GM21723 (cell line): Measurements from ENCODE around the gene STAC3.
A peak's percentile ranks its signal among the peaks of the same experiment; 100 is the strongest.
"Not testable (repeated sequence)": the region's sequence is repeated elsewhere in the genome, so short reads cannot be mapped to it uniquely, and the experiment has no call there.

Experiments used
- ATAC-seq: cut with Tn5 transposase; IDR thresholded peaks from one replicate; pipeline ENCODE4 v1.9.1; 2021; ENCODE audit warnings: mild to moderate bottlenecking, moderate library complexity; ENCODE audit not compliant: unreplicated experiment

STAC3 gene

DNA sequence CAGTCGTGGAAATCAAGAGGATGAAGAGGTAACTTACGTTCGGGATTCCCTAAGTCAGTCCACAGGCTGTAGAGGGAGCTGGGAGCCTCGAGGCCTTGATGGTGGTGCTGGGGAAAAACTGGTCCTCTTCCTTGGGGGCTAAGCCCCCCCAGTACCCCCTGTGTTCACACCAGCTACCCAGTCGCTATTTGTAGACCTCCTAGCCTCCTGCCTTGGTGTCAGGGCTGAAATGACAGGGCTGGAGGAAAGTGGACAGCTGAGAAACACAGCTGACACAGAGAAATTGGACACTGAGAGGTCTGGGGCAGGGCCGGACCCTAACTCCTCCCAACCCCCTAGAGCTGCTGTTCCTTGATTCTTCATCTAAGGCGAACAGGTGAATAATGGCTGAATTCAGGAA is at the start of gene STAC3:
TSS of gene STAC3 (minus strand) at position 232 of the 400 bp plus-strand sequence. CDS start 1,551 bp downstream, outside the sequence.
- ATAC-seq: no peak

- no peak for ATAC-seq
Measured at GRCh38 chr12:57299514-57300016, 48.6 kb upstream of the STAC3 start.

DNA sequence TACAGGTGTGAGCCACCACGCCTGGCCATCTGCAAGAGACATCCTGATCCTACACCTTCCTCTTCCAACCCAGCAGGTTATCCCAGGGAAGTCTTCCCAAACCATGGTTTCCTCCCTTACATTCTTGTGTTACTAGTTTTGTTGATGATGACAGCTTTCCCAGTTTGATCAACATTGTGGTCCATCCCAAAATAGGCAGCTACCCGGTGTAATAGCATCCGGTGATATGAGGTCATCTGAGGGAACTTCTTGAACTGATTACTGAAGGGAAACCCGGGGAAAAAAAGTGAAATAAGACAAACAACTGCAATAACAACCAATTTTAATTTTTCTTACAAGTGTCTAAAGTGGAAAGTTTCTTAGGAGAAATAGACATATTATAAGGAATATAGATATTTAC is 45.3 kb upstream of the STAC3 start:
- ATAC-seq: no peak

DNA sequence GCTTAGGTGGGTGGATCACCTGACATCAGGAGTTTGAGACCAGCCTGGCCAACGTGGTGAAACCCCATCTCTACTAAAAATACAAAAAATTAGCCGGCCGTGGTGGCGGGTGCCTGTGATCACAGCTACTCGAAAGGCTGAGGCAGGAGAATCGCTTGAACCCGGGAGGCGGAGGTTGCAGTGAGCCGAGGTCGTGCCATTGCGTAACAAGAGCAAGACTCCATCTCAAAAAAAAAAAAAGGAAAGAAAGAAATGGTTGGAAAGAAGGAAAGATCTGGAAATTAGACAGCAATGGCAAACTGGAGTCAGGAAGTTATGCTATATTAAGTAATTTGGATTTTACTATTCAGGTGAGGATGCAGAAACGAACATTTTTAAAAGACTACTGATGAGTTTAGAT is 31.1 kb upstream of the STAC3 start:
- not testable (repeated sequence) for ATAC-seq

- ATAC-seq: peak; percentile 96
Measured at GRCh38 chr12:57280211-57281062, 29.4 kb upstream of the STAC3 start.

DNA sequence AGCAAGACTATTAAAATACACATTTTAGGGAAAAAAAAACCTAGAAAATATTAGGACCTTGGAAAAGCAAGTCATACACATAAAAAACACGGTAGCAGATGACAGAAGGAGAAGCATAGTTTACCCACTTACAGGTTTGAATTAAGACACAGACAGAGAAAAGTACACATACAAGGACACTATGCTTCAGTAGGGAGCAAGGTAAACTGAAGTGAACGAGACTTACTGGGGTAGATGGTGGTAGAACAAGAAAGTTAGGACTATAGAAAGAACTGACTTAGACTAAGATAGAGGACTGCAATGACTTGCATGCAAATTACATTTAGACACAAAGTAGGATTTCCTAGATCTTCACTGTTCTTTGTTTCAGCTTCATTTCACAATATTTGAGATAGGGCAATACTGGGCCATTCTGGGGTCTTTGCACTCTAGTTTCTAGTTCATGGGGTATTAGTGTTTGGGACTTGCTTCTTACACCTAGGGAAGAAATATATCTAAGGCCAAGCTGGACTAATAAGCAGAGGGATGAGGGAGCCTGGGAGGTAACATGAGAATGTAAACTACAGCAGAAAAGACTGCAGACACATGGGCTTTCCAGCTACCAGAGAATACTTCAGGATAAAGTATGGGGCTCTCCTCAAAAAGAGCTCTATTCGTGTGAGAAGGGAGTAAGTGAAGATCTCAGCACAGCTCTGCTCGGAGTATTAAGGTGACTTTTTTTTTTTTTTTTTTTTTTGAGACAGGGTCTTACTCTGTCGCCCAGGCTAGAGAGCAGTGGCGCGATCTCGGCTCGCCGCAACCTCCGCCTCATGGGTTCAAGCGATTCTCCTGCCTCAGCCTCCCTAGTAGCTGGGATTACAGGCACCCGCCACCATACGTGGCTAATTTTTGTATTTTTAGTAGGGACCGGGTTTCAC is 27.7 kb upstream of the STAC3 start:
- no peak for ATAC-seq

DNA sequence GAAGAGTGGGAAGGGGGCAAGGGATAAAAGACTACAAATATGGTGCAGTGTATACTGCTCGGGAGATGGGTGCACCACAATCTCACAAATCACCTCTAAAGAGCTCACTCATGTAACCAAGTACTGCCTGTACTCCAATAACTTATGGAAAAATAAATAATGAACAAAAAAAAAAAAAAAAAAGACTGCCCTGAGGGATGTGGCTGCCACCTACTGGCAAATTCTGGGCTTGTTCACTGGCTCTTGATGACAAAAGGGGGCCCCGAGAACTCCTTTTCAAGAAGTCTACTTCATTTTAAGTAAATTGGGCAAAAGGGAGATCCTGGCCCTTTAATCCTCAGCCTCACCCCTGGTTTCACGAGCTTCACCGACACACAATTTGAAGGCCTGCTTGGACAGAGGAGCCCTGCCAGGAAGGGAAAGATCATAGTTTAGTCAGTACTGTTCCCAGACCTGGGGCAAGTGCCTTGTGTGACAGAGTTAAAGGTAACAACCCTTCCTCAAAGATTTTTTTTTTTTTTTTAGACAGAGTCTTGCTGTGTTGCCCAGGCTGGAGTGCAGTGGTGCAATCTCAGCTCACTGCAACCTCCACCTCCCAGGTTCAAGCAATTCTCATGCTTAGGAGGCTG is 26.1 kb upstream of the STAC3 start:
- no peak for ATAC-seq

DNA sequence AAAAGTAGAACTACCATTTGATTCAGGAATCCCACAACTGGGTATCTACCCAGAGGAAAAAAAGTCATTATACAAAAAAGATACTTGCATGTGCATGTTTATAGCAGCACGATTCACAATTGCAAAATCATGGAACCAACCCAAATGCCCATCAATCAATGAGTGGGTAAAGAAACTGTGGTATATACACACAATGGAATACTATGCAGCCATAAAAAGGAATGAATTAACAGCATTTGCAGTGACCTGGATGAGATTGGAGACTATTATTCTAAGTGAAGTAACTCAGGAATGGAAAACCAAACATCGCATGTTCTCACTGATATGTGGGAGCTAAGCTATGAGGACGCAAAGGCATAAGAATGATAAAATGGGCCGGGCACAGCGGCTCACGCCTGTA is 25.2 kb upstream of the STAC3 start:
- ATAC-seq: not testable (repeated sequence)

DNA sequence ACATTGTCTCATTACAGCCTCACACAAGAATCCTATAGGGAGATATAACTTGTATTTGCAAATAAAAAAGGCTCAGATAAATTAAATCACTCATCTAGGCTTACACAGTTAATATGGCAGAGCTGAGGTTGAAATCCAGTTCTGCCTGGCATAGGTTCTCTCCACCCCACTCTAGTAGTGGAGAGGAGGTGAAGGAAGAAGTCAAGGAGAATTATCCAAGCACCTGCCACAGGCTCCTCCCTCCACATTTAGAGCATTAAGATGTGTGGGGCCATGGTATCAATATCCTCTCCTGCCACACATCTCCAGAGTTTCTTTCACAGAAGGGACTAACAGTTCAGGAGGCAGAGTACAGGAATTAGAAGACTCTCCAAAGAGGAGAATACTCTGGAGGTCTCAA is 22.5 kb upstream of the STAC3 start:
- no peak for ATAC-seq

DNA sequence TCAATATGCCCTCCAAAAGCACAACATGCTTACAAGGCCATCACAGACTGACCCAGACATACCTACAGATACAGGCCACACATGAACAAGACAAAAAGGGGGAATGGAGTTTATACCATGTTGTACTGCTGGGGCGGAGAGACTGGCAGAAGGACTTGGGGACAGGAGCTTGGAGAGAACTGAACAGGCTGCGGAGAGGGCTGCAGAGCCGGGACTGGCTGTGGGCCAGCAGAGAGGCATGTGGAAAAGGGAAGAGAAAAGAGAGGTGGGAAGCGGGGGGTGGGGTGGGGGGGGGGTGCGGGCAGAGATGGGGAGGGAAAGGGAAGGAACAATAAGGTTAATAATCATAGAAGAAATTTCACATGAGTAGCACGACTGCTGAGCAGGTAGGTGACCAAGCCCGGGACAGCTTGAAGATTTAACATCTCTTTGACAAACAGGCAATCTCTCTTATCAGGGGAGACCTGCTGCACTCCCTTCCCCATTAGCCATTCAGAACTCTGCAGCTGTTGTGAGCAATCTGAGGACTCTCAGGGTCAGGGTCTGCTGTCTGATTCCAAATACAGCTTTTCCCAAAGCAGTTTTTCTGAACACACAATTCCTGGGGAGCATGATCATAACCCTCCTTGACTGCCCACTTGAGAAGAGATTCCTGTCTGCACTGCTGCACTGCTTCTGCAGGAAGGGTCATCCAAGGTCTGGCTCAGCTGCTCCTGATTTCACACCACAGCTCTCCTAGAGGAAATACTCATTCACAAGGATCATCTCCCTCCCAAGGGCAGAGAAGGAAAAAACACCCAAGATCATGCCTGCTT is 21.6 kb upstream of the STAC3 start:
- no peak for ATAC-seq

DNA sequence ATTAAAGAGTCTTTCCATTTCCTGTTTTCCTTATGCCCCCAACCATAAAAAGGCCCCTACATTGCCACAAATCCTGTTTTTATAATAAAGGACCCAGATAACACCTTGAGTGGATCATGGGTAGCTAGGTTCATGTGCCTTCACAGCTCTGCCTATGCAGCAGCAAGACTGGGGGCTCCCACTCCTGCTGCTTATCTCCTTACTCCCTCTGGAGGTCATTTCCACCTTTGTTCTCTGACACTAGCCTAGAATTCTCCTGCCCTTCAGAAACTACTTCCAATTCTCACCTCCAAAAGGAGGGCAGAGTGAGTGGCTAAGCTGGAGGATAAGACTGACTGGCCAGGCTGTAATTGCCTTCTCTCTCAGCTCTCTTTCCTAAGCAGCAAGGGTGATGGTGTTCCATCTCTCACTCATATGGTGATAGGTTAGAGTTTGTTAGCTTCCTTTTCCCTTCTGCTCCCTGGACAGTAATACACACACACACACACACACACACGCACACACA is 20.0 kb upstream of the STAC3 start:
- ATAC-seq: no peak

DNA sequence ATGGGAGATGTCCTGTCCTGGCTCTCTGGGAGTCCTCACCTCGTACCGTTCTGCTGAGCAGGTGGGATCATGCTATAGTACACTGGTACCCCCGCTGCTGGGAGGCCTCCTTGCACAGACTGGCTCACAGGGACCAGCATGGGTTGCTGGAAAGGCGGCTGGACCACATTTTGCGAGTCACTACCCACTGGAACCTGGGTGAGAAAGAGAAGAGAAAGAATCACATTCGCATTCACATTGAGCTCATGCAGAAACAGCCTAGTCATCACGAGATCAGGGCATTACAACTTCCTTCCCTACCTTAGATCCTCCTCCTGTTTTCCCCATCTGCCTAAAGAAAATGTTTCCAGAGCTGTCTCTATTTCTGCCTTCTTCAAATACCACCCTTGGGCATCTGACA is 17.3 kb upstream of the STAC3 start:
- ATAC-seq: no peak

DNA sequence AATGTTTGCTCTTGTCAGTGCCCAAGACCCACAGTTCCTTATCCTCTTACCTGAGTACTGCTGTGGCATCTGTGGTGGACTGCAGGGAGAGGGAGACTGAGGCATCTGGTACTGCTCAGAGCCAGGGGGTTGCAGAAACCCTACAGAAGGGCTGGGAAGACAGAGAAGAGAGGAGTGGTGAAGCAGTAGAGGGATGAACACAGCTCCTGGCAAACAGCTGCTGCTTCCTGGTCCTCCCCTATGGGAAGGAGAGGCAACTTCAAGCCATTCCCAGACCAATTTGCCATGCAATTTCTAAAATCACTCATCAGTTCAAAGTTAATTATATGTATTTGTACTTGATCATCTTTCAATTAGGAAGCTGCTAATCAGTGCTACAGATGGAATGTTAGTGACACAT is 15.7 kb upstream of the STAC3 start:
- ATAC-seq: no peak

DNA sequence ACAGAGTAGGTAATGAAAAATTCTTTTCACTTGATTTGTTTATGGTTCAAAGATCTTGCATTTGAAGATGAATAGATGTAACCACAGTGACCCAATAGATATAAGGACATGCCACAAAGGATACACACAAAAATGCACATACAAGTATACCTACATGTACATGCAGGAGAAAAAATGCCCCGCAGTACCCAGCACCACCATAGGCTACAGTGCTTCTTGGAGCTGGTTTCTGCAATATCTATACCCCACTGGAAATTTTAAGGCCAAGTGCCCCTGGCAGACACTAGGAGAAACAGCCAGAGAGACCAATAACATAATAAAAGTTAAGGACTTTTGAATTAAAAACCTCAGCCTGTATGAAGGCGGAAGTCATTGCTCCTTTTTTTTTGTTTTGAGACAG is 12.1 kb upstream of the STAC3 start:
- ATAC-seq: no peak

DNA sequence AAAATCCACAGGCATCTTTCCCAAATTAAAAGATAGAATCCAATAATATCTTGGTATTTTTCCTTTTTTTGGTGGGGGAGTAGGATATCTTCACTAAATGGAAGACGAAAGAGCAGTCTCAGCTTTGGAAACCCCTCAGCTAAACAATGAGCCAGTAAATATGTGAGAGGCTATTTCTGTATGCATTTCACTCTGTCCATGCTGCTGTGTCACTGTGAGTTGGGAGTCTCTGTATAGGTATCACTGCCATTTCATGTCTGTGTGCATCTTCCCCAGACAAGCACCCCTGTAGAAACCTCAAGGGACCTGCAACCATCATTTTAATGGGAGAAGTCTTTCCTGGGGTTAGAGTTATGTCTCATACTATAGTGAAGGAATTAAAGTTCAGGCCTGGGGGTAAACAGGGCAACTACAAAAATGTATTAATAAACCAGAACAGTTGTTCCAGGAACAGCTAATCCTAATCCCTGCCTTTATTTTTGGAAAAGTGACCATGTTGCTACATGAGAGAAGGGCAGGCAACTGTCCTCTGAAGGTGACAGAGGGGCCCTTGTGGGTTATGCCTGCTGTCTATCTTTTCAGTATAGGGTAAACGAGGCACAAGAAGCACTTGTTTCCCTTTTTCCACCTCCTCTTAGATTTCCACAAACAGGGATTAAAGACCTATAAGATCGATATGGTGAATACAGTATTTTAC is 11.3 kb upstream of the STAC3 start:
- ATAC-seq: no peak

DNA sequence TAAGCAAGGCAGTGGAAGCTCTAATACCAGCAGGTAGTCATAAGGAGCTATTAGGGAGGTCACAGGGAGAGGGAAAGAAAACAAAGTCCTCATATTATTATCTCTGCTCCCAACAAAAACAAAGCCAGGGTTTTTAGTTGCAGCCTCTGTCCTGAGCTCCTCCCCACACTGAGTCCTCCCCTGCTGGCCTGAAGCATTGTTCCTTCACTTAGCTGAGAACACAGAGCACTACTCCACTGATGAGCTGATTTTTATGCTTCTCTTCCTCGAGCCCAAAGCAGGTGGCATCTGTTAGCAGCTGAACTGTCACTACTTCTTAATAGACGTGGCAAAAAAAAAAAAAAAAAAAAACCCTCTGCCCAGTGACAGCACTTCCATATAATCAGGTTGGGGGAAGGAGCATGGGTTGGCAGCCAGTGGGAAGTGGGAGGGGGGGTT is 10.5 kb upstream of the STAC3 start:
- ATAC-seq: no peak

- no peak for ATAC-seq
Measured at GRCh38 chr12:57260366-57260765, 9.4 kb upstream of the STAC3 start.

DNA sequence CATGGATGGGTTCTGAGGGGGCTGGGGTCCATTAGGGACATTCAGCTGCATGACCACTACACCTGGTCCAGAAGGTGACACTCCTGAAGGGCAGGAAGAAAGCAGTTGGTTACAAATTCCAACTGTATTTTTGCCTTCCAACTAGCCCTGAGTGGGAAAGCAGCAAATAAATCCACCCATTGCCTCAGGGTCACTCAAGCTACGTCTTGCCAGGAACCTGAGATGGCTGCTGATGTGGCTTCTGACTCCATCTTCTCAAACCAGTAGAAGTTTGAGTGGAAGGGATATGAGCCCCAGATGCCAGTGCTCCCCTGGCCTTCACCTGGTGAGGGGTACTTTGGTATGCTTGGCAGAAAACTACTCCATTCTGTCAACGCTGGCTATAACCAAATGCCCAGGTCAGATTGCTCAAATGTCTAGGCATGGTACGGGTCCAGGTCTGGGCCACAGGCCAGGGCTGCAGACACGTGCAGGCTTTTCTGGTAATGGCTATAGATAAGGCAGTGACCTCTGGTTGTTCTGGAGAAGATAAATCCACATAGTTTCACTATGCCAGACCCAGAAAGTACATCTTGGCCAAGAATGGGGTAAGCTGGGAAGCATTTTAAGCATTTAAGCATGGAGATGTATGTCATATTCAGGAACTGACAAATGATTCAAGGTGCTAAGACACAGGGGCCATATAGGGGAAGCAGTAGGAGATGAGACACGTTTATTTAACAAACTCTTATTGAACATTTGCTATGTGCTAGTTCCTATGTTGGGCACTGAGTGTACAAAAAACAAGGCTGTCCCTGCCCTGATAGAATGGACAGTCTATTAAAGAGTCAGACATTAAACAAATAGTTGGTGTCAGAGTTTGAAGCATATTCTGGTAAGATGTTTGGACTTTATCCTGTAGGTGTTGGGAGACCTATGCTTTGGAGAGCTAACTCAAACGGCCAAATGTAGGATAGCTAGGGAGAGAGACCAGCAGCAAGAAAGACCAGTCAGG is 8.3 kb upstream of the STAC3 start:
- ATAC-seq: no peak
